HepG2 (cell line): ENCODE data around the gene TRIP6. TPM values are rescaled to one million over a fixed set of nuclear protein-coding genes. Genes with fewer than 3 reads are reported as not detected.

ENCODE experiments used
- ARID4A ChIP-seq: sonication (generic); formaldehyde crosslinking; IDR thresholded peaks from 2 replicates; pipeline ENCODE4 v1.5.0; 2020; ENCODE audit warnings: mild to moderate bottlenecking, missing genetic modification reagents, borderline replicate concordance
- ASH2L ChIP-seq: fragments of 300-600, 200-600 bp; sonication (generic); IDR thresholded peaks from 2 replicates; pipeline ENCODE4 v1.7.0; 2017; ENCODE audit warnings: low read depth, mild to moderate bottlenecking, moderate library complexity, mixed read lengths, low read length; ENCODE audit not compliant: insufficient read length
- ATF6 ChIP-seq: sonication (generic); formaldehyde crosslinking; conservative IDR thresholded peaks from 2 replicates; pipeline ENCODE4 v1.4.0; 2020; ENCODE audit warnings: missing genetic modification reagents
- BATF2 ChIP-seq: sonication (generic); formaldehyde crosslinking; IDR thresholded peaks from 2 replicates; pipeline ENCODE4 v1.8.0; 2022; ENCODE audit warnings: mild to moderate bottlenecking, missing genetic modification reagents, moderate library complexity
- CTCF ChIP-seq: sonication (generic); formaldehyde crosslinking; IDR thresholded peaks from 2 replicates; pipeline ENCODE4 v1.5.0; 2020; ENCODE audit warnings: mild to moderate bottlenecking, missing genetic modification reagents, moderate library complexity
- EZH2 ChIP-seq: conservative IDR thresholded peaks from 2 replicates; pipeline ENCODE4 v1.6.1; 2012; ENCODE audit warnings: mild to moderate bottlenecking, low read depth, low read length, moderate library complexity
- GABPB1 ChIP-seq: IDR thresholded peaks from 2 replicates; pipeline ENCODE4 v1.6.1; 2016; ENCODE audit warnings: mild to moderate bottlenecking, missing genetic modification reagents, moderate library complexity, missing compliant biosample characterization
- KMT2A ChIP-seq: sonication (generic); formaldehyde crosslinking; IDR thresholded peaks from 2 replicates; pipeline ENCODE4 v1.4.0; 2020; ENCODE audit warnings: missing genetic modification reagents
- MAZ ChIP-seq, 2 experiments: sonication (generic) in 1 of 2; formaldehyde crosslinking in 1 of 2; IDR thresholded peaks; 2 replicates each; pipeline versions ENCODE4 v1.5.0 to v1.6.1; 2012 to 2020; ENCODE audit warnings: low read depth in 2 of 2, mild to moderate bottlenecking in 2 of 2, borderline replicate concordance in 1 of 2, improper control_type of control experiment in 1 of 2, low read length in 1 of 2, missing genetic modification reagents in 1 of 2, moderate library complexity in 1 of 2
- POLR2AphosphoS5 ChIP-seq: IDR thresholded peaks from 2 replicates; pipeline ENCODE4 v1.6.1; 2012; ENCODE audit warnings: low read depth, low read length
- PPARG ChIP-seq: conservative IDR thresholded peaks from 2 replicates; pipeline ENCODE4 v1.6.1; 2016; ENCODE audit warnings: missing biosample characterization, missing genetic modification reagents
- SALL2 ChIP-seq: sonication (generic); formaldehyde crosslinking; IDR thresholded peaks from 2 replicates; pipeline ENCODE4 v1.8.1; 2023; ENCODE audit warnings: mild to moderate bottlenecking, missing genetic modification reagents, inconsistent platforms
- SCMH1 ChIP-seq: sonication (generic); formaldehyde crosslinking; IDR thresholded peaks from 2 replicates; pipeline ENCODE4 v1.9.0; 2021; ENCODE audit warnings: missing genetic modification reagents, mild to moderate bottlenecking, borderline replicate concordance
- TARDBP ChIP-seq: sonication (generic); formaldehyde crosslinking; IDR thresholded peaks from 2 replicates; pipeline ENCODE4 v1.8.0; 2022; ENCODE audit warnings: mild to moderate bottlenecking, missing genetic modification reagents
- THYN1 ChIP-seq: sonication (generic); formaldehyde crosslinking; IDR thresholded peaks from 2 replicates; pipeline ENCODE4 v1.8.1; 2023; ENCODE audit warnings: low read depth, mild to moderate bottlenecking, moderate library complexity, missing genetic modification reagents, borderline replicate concordance
- WIZ ChIP-seq: sonication (generic); formaldehyde crosslinking; IDR thresholded peaks from 2 replicates; pipeline ENCODE4 v1.5.1; 2020; ENCODE audit warnings: mild to moderate bottlenecking, missing genetic modification reagents
- ZBTB7A ChIP-seq: sonication (generic); formaldehyde crosslinking; IDR thresholded peaks from 2 replicates; pipeline ENCODE4 v1.8.0; 2022; ENCODE audit warnings: mild to moderate bottlenecking, missing genetic modification reagents
- ZFP90 ChIP-seq: sonication (generic); formaldehyde crosslinking; IDR thresholded peaks from 2 replicates; pipeline ENCODE4 v1.8.0; 2022; ENCODE audit warnings: missing genetic modification reagents, mild to moderate bottlenecking, inconsistent platforms, borderline replicate concordance
- ZNF780A ChIP-seq: sonication (generic); formaldehyde crosslinking; IDR thresholded peaks from 2 replicates; pipeline ENCODE4 v1.8.0; 2022; ENCODE audit warnings: mild to moderate bottlenecking, missing genetic modification reagents, moderate library complexity
- ZNF879 ChIP-seq: sonication (generic); formaldehyde crosslinking; IDR thresholded peaks from 2 replicates; pipeline ENCODE4 v1.8.1; 2023; ENCODE audit warnings: missing genetic modification reagents
- polyA plus RNA-seq, 8 experiments: library from polyadenylated mRNA; depleted of rRNA in 3 of 8; stranded (reverse) in 7 of 8; unstranded in 1 of 8; fragments of >200 nt; fragmentation: Illumina TruSeq in 4 of 8; extraction: Trizol in 4 of 8; gene quantifications; 2 replicates each; pipeline versions ENCODE4 v1.2.1 to v1.2.3, GENCODE V29; 2011 to 2016; ENCODE audit warnings: low read depth in 4 of 8, missing spikeins in 1 of 8, mixed read lengths in 1 of 8; ENCODE audit not compliant: insufficient read depth in 1 of 8
- total RNA-seq, 5 experiments: library from RNA; depleted of rRNA; stranded (reverse); fragments of >200 nt; fragmentation: Illumina TruSeq; extraction: Trizol; gene quantifications; 2 replicates each; pipeline ENCODE4 v1.2.3, GENCODE V29; 2016; ENCODE audit warnings: low read depth in 1 of 5

The TRIP6 gene
- total and polyA plus RNA-seq, 2 of the 13 experiments (the other 11 are each of a cell fraction or from before 2014, with no cell fraction given): 0.34 to 0.38 TPM

- TF ChIP-seq ATF6 (CRISPR knock-in tag): no peak
- peak; percentile 80; the same call in 1 of the 2 replicates for TF ChIP-seq EZH2
- peak; percentile 88 for TF ChIP-seq ZBTB7A (CRISPR knock-in tag)
- TF ChIP-seq ZNF780A (CRISPR knock-in tag): no peak
- TF ChIP-seq KMT2A (CRISPR knock-in tag): no peak
- no peak for TF ChIP-seq WIZ (CRISPR knock-in tag)
- TF ChIP-seq THYN1 (CRISPR knock-in tag): no peak
- TF ChIP-seq ASH2L: peak; percentile 1
- no peak for TF ChIP-seq ZNF879 (CRISPR knock-in tag)
- no peak; the same call in 1 of the 2 replicates for TF ChIP-seq GABPB1 (CRISPR knock-in tag)
- no peak for TF ChIP-seq POLR2AphosphoS5
- TF ChIP-seq MAZ (IDR thresholded peaks at IDR 0.05; ENCODE audit: borderline replicate concordance, low read depth, low read length): no peak
- 0 out of 2 replicates have a peak, but pooled peaks have one; percentile 27 for TF ChIP-seq MAZ (CRISPR knock-in tag; IDR thresholded peaks at IDR 0.05; ENCODE audit: low read depth)
- TF ChIP-seq ARID4A (CRISPR knock-in tag): no peak; the same call in 1 of the 2 replicates
- no peak for TF ChIP-seq PPARG
- no peak for TF ChIP-seq SCMH1
- TF ChIP-seq CTCF (CRISPR knock-in tag): peak; percentile 87
- TF ChIP-seq TARDBP (CRISPR knock-in tag): no peak
- no peak for TF ChIP-seq ZFP90 (CRISPR knock-in tag)
- TF ChIP-seq BATF2: no peak
- peak; percentile 26; the same call in 1 of the 2 replicates for TF ChIP-seq SALL2
These were observed 27.9 kb downstream of the TRIP6 start (continued) for GRCh38 chr7:100894860-100895700.
